PC-9 (cell line): Measurements from ENCODE around the gene FARP1.

Source experiments
- CTCF ChIP-seq: fragments of 200-600 bp; sonication (generic); conservative IDR thresholded peaks from 2 replicates; pipeline ENCODE4 v1.6.1; 2017; ENCODE audit warnings: mixed run types, antibody characterized with exemption, mild to moderate bottlenecking, moderate library complexity
- EZH2 ChIP-seq: fragments of 200-600 bp; sonication (generic); IDR thresholded peaks from 2 replicates; pipeline ENCODE4 v1.8.0; 2017; ENCODE audit warnings: antibody characterized with exemption, low read depth

DNA sequence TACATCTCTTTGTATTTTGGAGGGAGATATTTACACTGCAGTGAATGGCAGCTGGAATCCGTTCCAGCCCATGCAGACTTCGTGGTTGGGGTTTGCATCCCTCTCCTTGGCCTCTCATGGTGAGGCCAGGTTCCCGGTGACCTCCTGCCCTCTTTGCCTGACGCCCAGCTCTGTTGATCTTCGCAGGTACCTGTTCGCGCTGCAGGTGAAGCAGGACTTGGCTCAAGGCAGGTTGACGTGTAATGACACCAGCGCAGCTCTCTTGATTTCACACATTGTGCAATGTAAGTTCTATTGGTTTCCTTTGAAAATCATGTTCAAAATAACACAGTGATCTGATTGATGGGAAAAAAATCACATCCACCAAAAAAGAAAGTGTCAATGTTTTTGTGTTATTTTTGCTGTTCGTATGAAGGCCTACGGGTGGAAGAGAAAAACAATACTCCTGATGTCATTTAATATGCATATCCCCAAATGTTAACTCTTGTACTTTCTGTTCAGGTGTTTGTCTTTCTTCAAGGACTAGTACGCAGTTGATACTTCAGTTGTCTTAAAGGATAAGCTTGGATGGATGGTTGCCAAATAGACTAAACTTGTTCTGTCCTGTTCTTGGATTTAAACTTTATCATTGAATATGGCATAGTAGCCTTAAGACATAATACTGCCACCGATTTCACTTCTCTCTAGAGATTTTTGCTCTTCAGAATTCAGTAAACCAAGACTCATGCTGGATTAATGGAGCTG is 234.9 kb downstream of the FARP1 start:
- TF ChIP-seq CTCF (no peak), EZH2 (no peak)
